HepG2 (cell line): ENCODE data around the gene TRMT112. TPM values are rescaled to one million over a fixed set of nuclear protein-coding genes. Genes with fewer than 3 reads are reported as not detected.
A peak's percentile ranks its signal among the peaks of the same experiment; 100 is the strongest.

Experiments
- BRD4 ChIP-seq: sonication (generic); formaldehyde crosslinking; IDR thresholded peaks from 2 replicates; pipeline ENCODE4 v1.4.0; 2020; ENCODE audit warnings: missing genetic modification reagents
- CREBL2 ChIP-seq: sonication (generic); formaldehyde crosslinking; IDR thresholded peaks from 2 replicates; pipeline ENCODE4 v1.8.1; 2023; ENCODE audit warnings: missing genetic modification reagents, mild to moderate bottlenecking, borderline replicate concordance
- EHMT2 ChIP-seq: fragments of 200-600 bp; sonication (generic); IDR thresholded peaks from 2 replicates; pipeline ENCODE4 v1.7.0; 2017; ENCODE audit warnings: antibody characterized with exemption, low read depth, low read length, borderline replicate concordance
- ETV6 ChIP-seq: sonication (generic); formaldehyde crosslinking; conservative IDR thresholded peaks from 2 replicates; pipeline ENCODE4 v1.4.0; 2020; ENCODE audit warnings: missing genetic modification reagents
- MED1 ChIP-seq: sonication (generic); formaldehyde crosslinking; IDR thresholded peaks from 2 replicates; pipeline ENCODE4 v1.4.0; 2020; ENCODE audit warnings: missing genetic modification reagents
- NR2F1 ChIP-seq, 2 experiments: fragments of 450-650 bp in 1 of 2; formaldehyde crosslinking in 1 of 2; IDR thresholded peaks; 2 replicates each; pipeline versions ENCODE4 v1.5.0 to v1.6.1; 2016 to 2020; ENCODE audit warnings: mild to moderate bottlenecking in 1 of 2, missing compliant biosample characterization in 1 of 2, missing genetic modification reagents in 1 of 2, moderate library complexity in 1 of 2
- PAF1 ChIP-seq: IDR thresholded peaks from 2 replicates; pipeline ENCODE4 v1.6.1; 2016; ENCODE audit warnings: missing genetic modification reagents, missing compliant biosample characterization
- REL ChIP-seq: sonication (generic); formaldehyde crosslinking; conservative IDR thresholded peaks from 2 replicates; pipeline ENCODE4 v1.8.0; 2022; ENCODE audit warnings: mild to moderate bottlenecking, missing genetic modification reagents, moderate library complexity
- TAF15 ChIP-seq: fragments of 200-400 bp; formaldehyde crosslinking; IDR thresholded peaks from one replicate; pipeline ENCODE4 v1.6.1; 2018; ENCODE audit warnings: mild to moderate bottlenecking, low read depth, low read length; ENCODE audit not compliant: poor library complexity, severe bottlenecking
- ZBED4 ChIP-seq: sonication (generic); formaldehyde crosslinking; IDR thresholded peaks from 2 replicates; pipeline ENCODE4 v1.4.0; 2020; ENCODE audit warnings: missing genetic modification reagents, borderline replicate concordance
- ZMYM3 ChIP-seq: sonication (generic); formaldehyde crosslinking; IDR thresholded peaks from 2 replicates; pipeline ENCODE4 v1.5.1; 2020; ENCODE audit warnings: mild to moderate bottlenecking, missing genetic modification reagents
- ZNF12 ChIP-seq: sonication (generic); formaldehyde crosslinking; IDR thresholded peaks from 2 replicates; pipeline ENCODE4 v1.5.0; 2020; ENCODE audit warnings: missing genetic modification reagents
- ZNF224 ChIP-seq: sonication (generic); formaldehyde crosslinking; IDR thresholded peaks from 2 replicates; pipeline ENCODE4 v1.5.0; 2020; ENCODE audit warnings: mild to moderate bottlenecking, missing genetic modification reagents
- ZNF432 ChIP-seq: sonication (generic); formaldehyde crosslinking; IDR thresholded peaks from 2 replicates; pipeline ENCODE4 v1.5.0; 2020; ENCODE audit warnings: missing genetic modification reagents, mild to moderate bottlenecking, borderline replicate concordance
- ZNF605 ChIP-seq: sonication (generic); formaldehyde crosslinking; IDR thresholded peaks from 2 replicates; pipeline ENCODE4 v1.8.0; 2022; ENCODE audit warnings: mild to moderate bottlenecking, missing genetic modification reagents
- ZNF704 ChIP-seq: sonication (generic); formaldehyde crosslinking; IDR thresholded peaks from 2 replicates; pipeline ENCODE4 v1.8.1; 2023; ENCODE audit warnings: mild to moderate bottlenecking, inconsistent platforms, moderate library complexity, missing genetic modification reagents, borderline replicate concordance
- polyA plus RNA-seq, 8 experiments: library from polyadenylated mRNA; depleted of rRNA in 3 of 8; stranded (reverse) in 7 of 8; unstranded in 1 of 8; fragments of >200 nt; fragmentation: Illumina TruSeq in 4 of 8; extraction: Trizol in 4 of 8; gene quantifications; 2 replicates each; pipeline versions ENCODE4 v1.2.1 to v1.2.3, GENCODE V29; 2011 to 2016; ENCODE audit warnings: low read depth in 4 of 8, missing spikeins in 1 of 8, mixed read lengths in 1 of 8; ENCODE audit not compliant: insufficient read depth in 1 of 8
- total RNA-seq, 5 experiments: library from RNA; depleted of rRNA; stranded (reverse); fragments of >200 nt; fragmentation: Illumina TruSeq; extraction: Trizol; gene quantifications; 2 replicates each; pipeline ENCODE4 v1.2.3, GENCODE V29; 2016; ENCODE audit warnings: low read depth in 1 of 5
- TF ChIP-seq, protein P1 (sequence below): sonication (generic); formaldehyde crosslinking; IDR thresholded peaks from 2 replicates; pipeline ENCODE4 v1.5.0; 2020; ENCODE audit warnings: mild to moderate bottlenecking, missing genetic modification reagents
- TF ChIP-seq, protein P2 (sequence below): sonication (generic); formaldehyde crosslinking; IDR thresholded peaks from 2 replicates; pipeline ENCODE4 v1.4.0; 2020; ENCODE audit warnings: missing genetic modification reagents, low read depth, mild to moderate bottlenecking, borderline replicate concordance

Gene TRMT112
- total and polyA plus RNA-seq, 2 of the 13 experiments (the other 11 are each of a cell fraction or from before 2014, with no cell fraction given) = 186 to 409 TPM

DNA sequence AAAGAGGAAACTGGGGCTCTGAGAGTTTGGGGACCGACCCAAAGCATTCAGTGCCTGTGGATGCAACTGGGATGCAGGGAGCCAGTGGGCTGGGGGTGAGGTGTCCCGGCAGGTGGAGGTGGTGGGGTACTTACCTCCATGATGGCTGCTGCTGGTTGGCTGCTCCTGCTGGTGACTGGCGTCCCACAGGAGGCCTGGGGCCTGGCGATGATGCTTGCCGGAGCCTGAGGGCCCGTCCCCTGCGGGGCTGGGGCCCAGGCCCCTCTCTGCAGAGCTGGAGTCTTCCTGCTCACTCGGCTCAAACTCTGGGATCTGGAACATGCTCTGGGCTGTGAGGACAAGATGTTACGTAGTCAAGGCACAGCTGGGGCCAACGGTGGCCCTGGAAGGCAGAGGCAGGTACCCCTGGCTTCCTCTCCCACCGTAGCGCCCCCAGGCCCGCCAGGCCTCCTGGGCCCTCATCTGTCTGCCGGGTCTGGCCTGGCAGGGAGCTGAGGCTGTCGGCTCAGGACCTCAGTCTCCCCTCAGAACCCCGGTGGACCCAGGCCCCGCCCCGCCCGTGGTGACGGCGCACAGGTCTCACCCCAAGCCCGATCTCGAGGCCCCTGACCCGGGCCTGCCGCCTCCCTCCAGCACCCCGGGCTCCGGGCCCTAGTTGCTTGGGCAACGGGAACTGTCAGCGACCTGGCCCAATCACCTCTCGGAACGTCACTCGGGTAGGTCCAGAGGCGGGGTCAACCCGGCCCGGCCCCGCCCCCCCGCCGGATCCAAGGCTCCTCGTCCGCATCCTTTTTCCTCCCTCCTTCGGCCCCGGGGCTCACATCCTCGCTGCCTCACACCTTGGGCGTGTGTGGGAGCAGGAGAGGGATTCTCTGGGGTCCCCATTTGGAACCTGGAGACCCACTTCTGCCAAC is 33.1 kb downstream of the TRMT112 start, which contains the start of gene BAD (continued):
- TF ChIP-seq ZNF605 (CRISPR knock-in tag) = 0 out of 2 replicates have a peak, but pooled peaks have one; percentile 0
- TF ChIP-seq REL (CRISPR knock-in tag) = no peak
- TF ChIP-seq MED1 (CRISPR knock-in tag) = no peak
- no peak; the same call in 1 of the 2 replicates for TF ChIP-seq ZNF704 (CRISPR knock-in tag)
- no peak for TF ChIP-seq BRD4 (CRISPR knock-in tag)
- no peak for TF ChIP-seq EHMT2
- no peak for TF ChIP-seq ZNF12 (CRISPR knock-in tag)
- TF ChIP-seq, protein P1, sequence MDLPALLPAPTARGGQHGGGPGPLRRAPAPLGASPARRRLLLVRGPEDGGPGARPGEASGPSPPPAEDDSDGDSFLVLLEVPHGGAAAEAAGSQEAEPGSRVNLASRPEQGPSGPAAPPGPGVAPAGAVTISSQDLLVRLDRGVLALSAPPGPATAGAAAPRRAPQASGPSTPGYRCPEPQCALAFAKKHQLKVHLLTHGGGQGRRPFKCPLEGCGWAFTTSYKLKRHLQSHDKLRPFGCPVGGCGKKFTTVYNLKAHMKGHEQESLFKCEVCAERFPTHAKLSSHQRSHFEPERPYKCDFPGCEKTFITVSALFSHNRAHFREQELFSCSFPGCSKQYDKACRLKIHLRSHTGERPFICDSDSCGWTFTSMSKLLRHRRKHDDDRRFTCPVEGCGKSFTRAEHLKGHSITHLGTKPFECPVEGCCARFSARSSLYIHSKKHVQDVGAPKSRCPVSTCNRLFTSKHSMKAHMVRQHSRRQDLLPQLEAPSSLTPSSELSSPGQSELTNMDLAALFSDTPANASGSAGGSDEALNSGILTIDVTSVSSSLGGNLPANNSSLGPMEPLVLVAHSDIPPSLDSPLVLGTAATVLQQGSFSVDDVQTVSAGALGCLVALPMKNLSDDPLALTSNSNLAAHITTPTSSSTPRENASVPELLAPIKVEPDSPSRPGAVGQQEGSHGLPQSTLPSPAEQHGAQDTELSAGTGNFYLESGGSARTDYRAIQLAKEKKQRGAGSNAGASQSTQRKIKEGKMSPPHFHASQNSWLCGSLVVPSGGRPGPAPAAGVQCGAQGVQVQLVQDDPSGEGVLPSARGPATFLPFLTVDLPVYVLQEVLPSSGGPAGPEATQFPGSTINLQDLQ = no peak
- no peak for TF ChIP-seq ZNF432
- peak; percentile 32 for TF ChIP-seq TAF15
- TF ChIP-seq NR2F1 (CRISPR knock-in tag; IDR thresholded peaks at IDR 0.05) = no peak; a peak in 1 of 4 replicates
- no peak for TF ChIP-seq CREBL2
- TF ChIP-seq ZBED4 = no peak; the same call in 1 of the 2 replicates
- no peak for TF ChIP-seq PAF1 (CRISPR knock-in tag)
- TF ChIP-seq ETV6 (CRISPR knock-in tag) = no peak
- no peak for TF ChIP-seq ZNF224
- TF ChIP-seq, protein P2, sequence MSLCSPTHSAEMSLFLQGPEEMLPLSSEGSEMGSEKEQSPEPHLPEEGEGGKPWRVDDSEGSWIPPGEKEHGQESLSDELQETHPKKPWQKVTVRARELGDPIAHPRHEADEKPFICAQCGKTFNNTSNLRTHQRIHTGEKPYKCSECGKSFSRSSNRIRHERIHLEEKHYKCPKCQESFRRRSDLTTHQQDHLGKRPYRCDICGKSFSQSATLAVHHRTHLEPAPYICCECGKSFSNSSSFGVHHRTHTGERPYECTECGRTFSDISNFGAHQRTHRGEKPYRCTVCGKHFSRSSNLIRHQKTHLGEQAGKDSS (CRISPR knock-in tag) = 0 out of 2 replicates have a peak, but pooled peaks have one; percentile 48
- no peak for TF ChIP-seq ZMYM3 (CRISPR knock-in tag)
